Pericardium fibroblast (primary cell): ENCODE results near the gene PHF13. TPM values are rescaled to one million over a fixed set of nuclear protein-coding genes. Genes with fewer than 3 reads are reported as not detected.

ENCODE experiments used
- total RNA-seq: library from RNA; depleted of rRNA; stranded (reverse); fragments of >200 nt; gene quantifications from 2 replicates; pipeline ENCODE4 v1.2.3, GENCODE V29; 2015

PHF13 gene
- 7.5 and 20.0 TPM in 2 replicates for total RNA-seq

DNA sequence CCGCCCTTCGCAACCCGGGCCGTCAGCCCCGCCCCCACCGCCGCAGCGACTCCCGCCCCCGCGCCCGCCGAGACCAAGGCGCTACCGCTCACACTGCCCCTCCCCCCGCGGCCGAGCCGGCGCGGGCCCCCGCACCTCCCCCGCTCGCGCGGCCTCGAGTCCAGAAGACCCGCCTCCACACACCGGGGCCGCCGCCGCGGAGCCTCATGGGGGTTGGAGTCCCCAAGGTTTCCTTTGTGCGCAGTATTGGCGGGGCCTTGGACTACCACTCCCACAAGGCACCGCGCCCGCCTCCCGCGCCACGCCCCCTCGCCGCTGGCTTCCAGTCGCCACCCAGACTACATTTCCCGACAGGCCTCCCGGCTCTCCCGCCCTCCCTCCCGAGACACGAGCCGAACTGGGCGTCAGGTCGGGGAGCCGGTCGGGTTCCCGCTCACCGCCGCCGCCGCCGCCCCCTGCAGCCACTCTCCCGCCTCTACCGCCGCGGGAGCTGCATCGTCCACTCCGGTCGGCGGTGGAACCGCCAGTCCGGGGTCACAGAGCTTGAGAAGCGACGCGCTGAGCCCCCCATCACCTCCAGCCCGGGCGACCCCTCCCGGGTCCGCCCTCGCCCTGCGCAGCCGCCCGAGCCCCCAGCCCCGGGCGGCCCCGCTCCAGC is at the start of gene PHF13:
Gene PHF13, plus strand, starts transcription at position 371 of the 658 bp plus-strand sequence. CDS start 336 bp downstream, outside the sequence.

DNA sequence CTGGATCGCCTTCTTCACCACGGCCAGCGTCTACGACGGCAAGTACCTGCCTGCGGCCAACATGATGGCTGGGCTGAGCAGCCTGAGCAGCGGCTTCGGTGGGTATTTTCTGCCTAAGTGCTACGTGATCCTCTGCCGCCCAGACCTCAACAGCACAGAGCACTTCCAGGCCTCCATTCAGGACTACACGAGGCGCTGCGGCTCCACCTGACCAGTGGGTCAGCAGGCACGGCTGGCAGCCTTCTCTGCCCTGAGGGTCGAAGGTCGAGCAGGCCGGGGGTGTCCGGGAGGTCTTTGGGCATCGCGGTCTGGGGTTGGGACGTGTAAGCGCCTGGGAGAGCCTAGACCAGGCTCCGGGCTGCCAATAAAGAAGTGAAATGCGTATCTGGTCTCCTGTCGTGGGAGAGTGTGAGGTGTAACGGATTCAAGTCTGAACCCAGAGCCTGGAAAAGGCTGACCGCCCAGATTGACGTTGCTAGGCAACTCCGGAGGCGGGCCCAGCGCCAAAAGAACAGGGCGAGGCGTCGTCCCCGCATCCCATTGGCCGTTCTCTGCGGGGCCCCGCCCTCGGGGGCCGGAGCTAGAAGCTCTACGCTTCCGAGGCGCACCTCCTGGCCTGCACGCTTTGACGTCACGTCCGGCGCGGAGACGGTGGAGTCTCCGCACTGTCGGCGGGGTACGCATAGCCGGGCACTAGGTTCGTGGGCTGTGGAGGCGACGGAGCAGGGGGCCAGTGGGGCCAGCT is 34.0 kb upstream of the PHF13 start, which contains the start of gene ZBTB48:
Gene ZBTB48, plus strand, starts transcription at position 621 of the 745 bp plus-strand sequence. CDS start 616 bp downstream, outside the sequence.

DNA sequence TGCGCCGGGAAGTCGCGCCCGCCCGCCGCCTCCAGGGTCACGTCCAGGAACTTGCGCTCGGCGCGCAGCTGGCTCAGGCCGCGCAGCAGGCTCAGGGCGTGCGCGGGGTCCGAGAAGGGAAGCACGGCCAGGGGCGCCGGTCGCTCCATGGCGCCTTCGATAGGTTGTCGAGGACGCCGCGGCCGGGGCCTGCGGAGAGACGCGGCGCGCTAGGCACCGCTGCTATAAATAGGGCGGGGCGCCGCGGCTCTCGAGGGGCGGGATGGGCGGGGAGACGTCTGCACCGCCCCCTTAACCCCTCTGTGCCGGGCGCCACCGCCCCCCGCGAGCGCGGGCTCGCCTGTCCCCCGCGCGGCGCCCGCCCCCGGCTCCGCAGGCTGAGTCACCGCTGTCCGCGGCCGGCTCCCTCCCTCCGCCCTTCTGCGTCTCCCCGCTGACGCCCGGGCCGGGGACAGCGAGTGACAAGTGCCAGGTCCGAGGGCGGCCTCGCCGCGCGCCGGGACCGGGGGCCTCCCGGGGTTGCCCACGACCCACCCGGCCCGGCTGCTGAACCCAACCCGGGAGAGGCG is 10.8 kb upstream of the PHF13 start, which contains the start of gene KLHL21:
Gene KLHL21, minus strand, starts transcription at position 201 of the 569 bp plus-strand sequence. Its CDS starts 52 bp downstream, at position 149.

DNA sequence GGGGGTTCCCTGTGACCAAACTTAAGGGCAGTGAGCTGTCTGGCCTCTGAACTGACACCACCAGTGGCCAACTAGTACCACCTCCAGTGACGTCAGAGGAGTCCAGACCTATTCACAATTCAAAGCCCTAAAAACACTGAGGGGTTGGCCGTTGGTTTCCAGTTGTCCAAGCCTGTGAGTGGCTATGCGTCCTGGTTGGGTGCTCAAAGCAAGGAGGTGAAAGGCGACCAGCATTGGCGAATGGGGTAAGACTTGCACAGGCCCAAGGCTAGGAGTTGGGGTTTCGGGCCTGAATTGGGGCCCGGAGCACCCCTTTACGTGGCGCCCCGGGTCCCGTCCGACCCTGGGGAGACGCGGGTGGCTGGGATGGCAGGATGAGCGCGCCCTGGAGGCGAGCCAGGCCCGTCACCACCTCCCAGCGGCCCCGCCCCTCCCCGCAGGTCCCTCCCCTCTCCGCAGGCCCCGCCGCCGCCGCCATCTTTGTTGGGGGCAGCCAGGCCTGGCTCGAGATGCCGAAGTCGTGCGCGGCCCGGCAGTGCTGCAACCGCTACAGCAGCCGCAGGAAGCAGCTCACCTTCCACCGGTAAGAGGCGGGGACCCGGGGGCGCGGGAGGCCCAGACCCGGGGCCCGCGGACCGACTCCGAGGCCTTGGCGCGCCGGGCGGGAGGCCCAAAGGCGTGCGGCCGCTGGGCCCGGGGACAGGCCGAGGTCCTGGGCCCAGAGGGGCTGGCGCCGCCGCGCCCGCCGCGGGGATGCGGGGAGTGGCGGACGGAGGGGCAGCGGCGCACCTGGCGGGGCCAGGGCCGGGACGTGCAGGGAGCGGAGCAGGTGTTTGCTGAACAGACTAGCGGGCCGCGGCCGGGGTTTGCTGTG is 11.4 kb downstream of the PHF13 start, which contains the start of gene THAP3:
Gene THAP3, plus strand, starts transcription at position 159 of the 874 bp plus-strand sequence. Its CDS starts 351 bp downstream, at position 510.

Other genes with a start within 250 kb of the PHF13 start
- 19.2 and 33.7 TPM in 2 replicates for gene ACOT7, start 220.0 kb upstream of the PHF13 start, total RNA-seq
- 0.12 TPM in 1 of 2 replicates, not detected in the other for gene HES2, start 193.8 kb upstream of the PHF13 start, total RNA-seq
- under 0.01 TPM in 1 of 2 replicates, not detected in the other for gene ESPN, start 189.0 kb upstream of the PHF13 start, total RNA-seq
- gene TNFRSF25, start 147.6 kb upstream of the PHF13 start, total RNA-seq, result 4.6 and 10.7 TPM in 2 replicates
- 4.1 and 8.0 TPM in 2 replicates for gene PLEKHG5, start 122.1 kb upstream of the PHF13 start, total RNA-seq
- 11.7 and 13.8 TPM in 2 replicates for gene NOL9, start 59.2 kb upstream of the PHF13 start, total RNA-seq
- gene TAS1R1, start 58.4 kb upstream of the PHF13 start, total RNA-seq, result 0.17 TPM in 1 of 2 replicates, not detected in the other
- gene ZBTB48, start 33.7 kb upstream of the PHF13 start, total RNA-seq, result 9.1 and 9.3 TPM in 2 replicates
- 38.4 and 52.8 TPM in 2 replicates for gene KLHL21, start 10.9 kb upstream of the PHF13 start, total RNA-seq
- gene THAP3, start 11.1 kb downstream of the PHF13 start, total RNA-seq, result 16.8 and 19.3 TPM in 2 replicates
- gene DNAJC11, start 88.1 kb downstream of the PHF13 start, total RNA-seq, result 14.0 and 25.4 TPM in 2 replicates
- gene CAMTA1, start 171.7 kb downstream of the PHF13 start, total RNA-seq, result 73.2 and 84.9 TPM in 2 replicates